ENCODE data around the gene AJAP1.

Gene AJAP1

GRCh38 chr1:4674676-4675075, 20.3 kb downstream of the AJAP1 start:
- H3K36me3 Mint-ChIP-seq, result no peaks in the 10 kb centered on the region
- DNase-seq, result no peak
- H3K27ac Mint-ChIP-seq, result no peak overlapping the region
- CTCF ChIA-PET, result no interaction called here
- no peak overlapping the region for H3K4me3 Mint-ChIP-seq
- H3K27me3 Mint-ChIP-seq, result no peaks in the 10 kb centered on the region
- no peaks in the 10 kb centered on the region for H3K4me1 Mint-ChIP-seq
- H3K9me3 Mint-ChIP-seq, result peaks cover 2% of the 10 kb centered on the region

GRCh38 chr1:4675454-4676186, 21.2 kb downstream of the AJAP1 start:
- CTCF ChIA-PET, result interaction anchor here (0.6 kb wide), 1 partner anchor 30 kb away, joined by 6 read pairs; no protein-coding TSS in a partner anchor
- Mint-ChIP-seq H3K4me3 (no peak overlapping the region), H3K9me3 (peaks cover 3% of the 10 kb centered on the region), H3K27ac (no peak overlapping the region), H3K27me3 (no peaks in the 10 kb centered on the region), H3K36me3 (no peaks in the 10 kb centered on the region), H3K4me1 (no peaks in the 10 kb centered on the region)
- no peak for DNase-seq

- Mint-ChIP-seq H3K4me3 (no peak overlapping the region), H3K27ac (no peak overlapping the region), H3K4me1 (no peaks in the 10 kb centered on the region), H3K36me3 (no peaks in the 10 kb centered on the region), H3K27me3 (no peaks in the 10 kb centered on the region), H3K9me3 (peaks cover 3% of the 10 kb centered on the region)
- DNase-seq, result no peak
- CTCF ChIA-PET, result no interaction called here
Measured at GRCh38 chr1:4676253-4676652, 21.8 kb downstream of the AJAP1 start.

- no peaks in the 10 kb centered on the region for H3K4me1 Mint-ChIP-seq
- no peak for DNase-seq
- CTCF ChIA-PET, result no interaction called here
- no peaks in the 10 kb centered on the region for H3K27me3 Mint-ChIP-seq
- H3K9me3 Mint-ChIP-seq, result peaks cover 3% of the 10 kb centered on the region
- H3K4me3 Mint-ChIP-seq, result no peak overlapping the region
- H3K27ac Mint-ChIP-seq, result no peak overlapping the region
- no peaks in the 10 kb centered on the region for H3K36me3 Mint-ChIP-seq
Measured at GRCh38 chr1:4677608-4678007, 23.2 kb downstream of the AJAP1 start.

GRCh38 chr1:4678066-4678717, 23.8 kb downstream of the AJAP1 start:
- peaks cover 3% of the 10 kb centered on the region for H3K9me3 Mint-ChIP-seq
- CTCF ChIA-PET, result no interaction called here
- no peak for DNase-seq
- no peaks in the 10 kb centered on the region for H3K27me3 Mint-ChIP-seq
- no peak overlapping the region for H3K4me3 Mint-ChIP-seq
- H3K36me3 Mint-ChIP-seq, result no peaks in the 10 kb centered on the region
- H3K4me1 Mint-ChIP-seq, result no peaks in the 10 kb centered on the region
- no peak overlapping the region for H3K27ac Mint-ChIP-seq

GRCh38 chr1:4681026-4681425, 26.6 kb downstream of the AJAP1 start:
- no peak for DNase-seq
- Mint-ChIP-seq H3K4me1 (no peaks in the 10 kb centered on the region), H3K27me3 (peaks cover 4% of the 10 kb centered on the region), H3K36me3 (no peaks in the 10 kb centered on the region), H3K4me3 (no peak overlapping the region), H3K9me3 (peaks cover 3% of the 10 kb centered on the region), H3K27ac (no peak overlapping the region)
- CTCF ChIA-PET, result no interaction called here

GRCh38 chr1:4682607-4683220, 28.3 kb downstream of the AJAP1 start:
- H3K4me3 Mint-ChIP-seq, result no peak overlapping the region
- peaks cover 4% of the 10 kb centered on the region for H3K27me3 Mint-ChIP-seq
- no peak overlapping the region for H3K27ac Mint-ChIP-seq
- CTCF ChIA-PET, result no interaction called here
- no peak for DNase-seq
- no peaks in the 10 kb centered on the region for H3K36me3 Mint-ChIP-seq
- H3K4me1 Mint-ChIP-seq, result no peaks in the 10 kb centered on the region
- peaks cover 3% of the 10 kb centered on the region for H3K9me3 Mint-ChIP-seq

- H3K27ac Mint-ChIP-seq, result no peak overlapping the region
- CTCF ChIA-PET, result no interaction called here
- H3K9me3 Mint-ChIP-seq, result peaks cover 3% of the 10 kb centered on the region
- H3K27me3 Mint-ChIP-seq, result peaks cover 4% of the 10 kb centered on the region
- no peak for DNase-seq
- H3K4me1 Mint-ChIP-seq, result no peaks in the 10 kb centered on the region
- no peaks in the 10 kb centered on the region for H3K36me3 Mint-ChIP-seq
- H3K4me3 Mint-ChIP-seq, result no peak overlapping the region
Measured at GRCh38 chr1:4684136-4684535, 29.7 kb downstream of the AJAP1 start.

GRCh38 chr1:4684864-4685522, 30.6 kb downstream of the AJAP1 start:
- H3K4me1 Mint-ChIP-seq, result no peaks in the 10 kb centered on the region
- no peaks in the 10 kb centered on the region for H3K9me3 Mint-ChIP-seq
- no peaks in the 10 kb centered on the region for H3K36me3 Mint-ChIP-seq
- peaks cover 4% of the 10 kb centered on the region for H3K27me3 Mint-ChIP-seq
- H3K4me3 Mint-ChIP-seq, result no peak overlapping the region
- CTCF ChIA-PET, result no interaction called here
- no peak for DNase-seq
- H3K27ac Mint-ChIP-seq, result no peak overlapping the region

- CTCF ChIA-PET, result no interaction called here
- Mint-ChIP-seq H3K9me3 (no peaks in the 10 kb centered on the region), H3K36me3 (no peaks in the 10 kb centered on the region), H3K4me1 (no peaks in the 10 kb centered on the region), H3K27ac (no peak overlapping the region), H3K27me3 (peaks cover 4% of the 10 kb centered on the region), H3K4me3 (no peak overlapping the region)
- no peak for DNase-seq
Measured at GRCh38 chr1:4685523-4685865, 31.1 kb downstream of the AJAP1 start.

- Mint-ChIP-seq H3K4me1 (no peaks in the 10 kb centered on the region), H3K27me3 (peaks cover 4% of the 10 kb centered on the region), H3K9me3 (no peaks in the 10 kb centered on the region), H3K36me3 (no peaks in the 10 kb centered on the region), H3K4me3 (no peak overlapping the region), H3K27ac (no peak overlapping the region)
- no peak for DNase-seq
- CTCF ChIA-PET, result no interaction called here
Measured at GRCh38 chr1:4687943-4688342, 33.5 kb downstream of the AJAP1 start.

GRCh38 chr1:4689271-4689935, 35.0 kb downstream of the AJAP1 start:
- Mint-ChIP-seq H3K4me1 (no peaks in the 10 kb centered on the region), H3K27ac (no peak overlapping the region), H3K9me3 (no peaks in the 10 kb centered on the region), H3K27me3 (no peaks in the 10 kb centered on the region), H3K4me3 (no peak overlapping the region), H3K36me3 (no peaks in the 10 kb centered on the region)
- CTCF ChIA-PET, result no interaction called here
- DNase-seq, result no peak

GRCh38 chr1:4689941-4690635, 35.7 kb downstream of the AJAP1 start:
- H3K4me1 Mint-ChIP-seq, result no peaks in the 10 kb centered on the region
- no peak overlapping the region for H3K27ac Mint-ChIP-seq
- H3K27me3 Mint-ChIP-seq, result no peaks in the 10 kb centered on the region
- H3K36me3 Mint-ChIP-seq, result no peaks in the 10 kb centered on the region
- no peaks in the 10 kb centered on the region for H3K9me3 Mint-ChIP-seq
- no peak overlapping the region for H3K4me3 Mint-ChIP-seq
- DNase-seq, result no peak
- CTCF ChIA-PET, result no interaction called here

All from activated naive CD4-positive, alpha-beta T cell treated with anti-CD3 and anti-CD28 coated beads, Interleukin-2, amount 10 ng/mL, durations not matched to agents 7 days and 5 days (primary cell).